Measurements from ENCODE around the gene CDH23.

GRCh38 chr10:71587941-71588573 is 191.3 kb downstream of the CDH23 start:
- TF ChIP-seq CTCF (IDR thresholded peaks at IDR 0.05) (no peak), POLR2AphosphoS5 (IDR thresholded peaks at IDR 0.05) (no peak)

All from transverse colon (tissue), 4 donors.